ENCODE measurements around the gene ALDOA. TPM values are rescaled to one million over a fixed set of nuclear protein-coding genes. Genes with fewer than 3 reads are reported as not detected.

The ALDOA gene
- total RNA-seq, 4 donors from 2014 or later, result 427 to 1,063 (median 887) TPM

- peak in 1 of 3 donors; percentile 53 for DNase-seq
- no peaks in the 10 kb centered on the region for H3K9me3 ChIP-seq
- no peak overlapping the region for H3K4me3 ChIP-seq
- peak overlapping the region in 3 of 4 donors; percentile 3 to 36 (median 32) for H3K27ac ChIP-seq
- H3K27me3 ChIP-seq, result no peaks in the 10 kb centered on the region
- TF ChIP-seq CTCF (IDR thresholded peaks at IDR 0.05) (peak in 4 of 6 experiments; percentile 27 to 54 (median 48)), POLR2A (IDR thresholded peaks at IDR 0.05) (no peak)
- H3K36me3 ChIP-seq, result peaks cover 0 to 63% (median 0%) of the 10 kb centered on the region in 3 donors
- peaks cover 0 to 35% (median 7%) of the 10 kb centered on the region in 4 donors for H3K4me1 ChIP-seq
Observed at GRCh38 chr16:30068750-30069610, 3.4 kb downstream of the ALDOA start.

- Histone ChIP-seq H3K4me3 (peak overlapping the region in 1 of 4 donors; percentile 6), H3K9me3 (no peaks in the 10 kb centered on the region), H3K4me1 (peaks cover 0 to 37% (median 7%) of the 10 kb centered on the region in 4 donors), H3K27me3 (no peaks in the 10 kb centered on the region), H3K27ac (no peak overlapping the region), H3K36me3 (peaks cover 0 to 63% (median 0%) of the 10 kb centered on the region in 3 donors)
- TF ChIP-seq CTCF (IDR thresholded peaks at IDR 0.05) (no peak), POLR2A (IDR thresholded peaks at IDR 0.05) (no peak)
- DNase-seq, result no peak
Observed at GRCh38 chr16:30069611-30070462, 4.3 kb downstream of the ALDOA start.

GRCh38 chr16:30070490-30070889 is 4.9 kb downstream of the ALDOA start:
- H3K4me3 ChIP-seq, result no peak overlapping the region
- peaks cover 0 to 42% (median 11%) of the 10 kb centered on the region in 4 donors for H3K4me1 ChIP-seq
- DNase-seq, result no peak
- no peak overlapping the region for H3K27ac ChIP-seq
- peaks cover 0 to 63% (median 0%) of the 10 kb centered on the region in 3 donors for H3K36me3 ChIP-seq
- H3K9me3 ChIP-seq, result no peaks in the 10 kb centered on the region
- no peak for TF ChIP-seq POLR2A (IDR thresholded peaks at IDR 0.05)
- TF ChIP-seq CTCF (IDR thresholded peaks at IDR 0.05), result no peak
- no peaks in the 10 kb centered on the region for H3K27me3 ChIP-seq

- Histone ChIP-seq H3K36me3 (peaks cover 0 to 51% (median 0%) of the 10 kb centered on the region in 3 donors), H3K27ac (peak within 1 kb of the TSS; percentile 88 to 93 (median 88)), H3K9me3 (no peaks in the 10 kb centered on the region), H3K4me1 (peaks cover 0 to 29% (median 4%) of the 10 kb centered on the region in 4 donors), H3K27me3 (no peaks in the 10 kb centered on the region), H3K4me3 (peak within 1 kb of the TSS; percentile 69 to 95 (median 88))
- peak; percentile 92 to 97 (median 94) for DNase-seq
- TF ChIP-seq POLR2A (IDR thresholded peaks at IDR 0.05), result peak; percentile 84 to 85
- peak in 3 of 6 experiments; percentile 4 to 12 (median 10) for TF ChIP-seq CTCF (IDR thresholded peaks at IDR 0.05)
Observed at GRCh38 chr16:30075503-30076275, 10.1 kb downstream of the ALDOA start, which contains the start of gene PPP4C. Gene PPP4C (plus strand): TSS chr16:30075994. CDS start chr16:30076378, 384 bp downstream.

All from Peyer's patch (tissue), 4 donors.